Measurements from ENCODE around the gene ABCA1.

The ABCA1 gene

GRCh38 chr9:104868687-104869404, 59.1 kb downstream of the ABCA1 start:
- no peak for DNase-seq
- ATAC-seq (ENCODE audit: insufficient read depth, low read depth), result no peak
- H3K4me2 ChIP-seq (ENCODE audit: insufficient read depth, low read length), result no peak overlapping the region

GRCh38 chr9:104868303-104868686, 59.7 kb downstream of the ABCA1 start:
- Histone ChIP-seq H3K4me1 (ENCODE audit: insufficient read depth, low read length) (peaks cover 11% of the 10 kb centered on the region), H3K27me3 (ENCODE audit: insufficient read depth, low read length, poor library complexity) (no peaks in the 10 kb centered on the region), H3K4me3 (ENCODE audit: low read depth in 1 of 2, low read length in 2 of 2) (no peak overlapping the region), H2AFZ (ENCODE audit: low read depth, low read length) (no peak overlapping the region), H3K27ac (ENCODE audit: low read length) (no peak overlapping the region), H3K36me3 (ENCODE audit: insufficient read depth, low read length) (no peaks in the 10 kb centered on the region), H3K79me2 (ENCODE audit: insufficient read depth, low read length) (no peaks in the 10 kb centered on the region), H4K20me1 (ENCODE audit: insufficient read depth, low read length) (no peaks in the 10 kb centered on the region), H3K9me3 (ENCODE audit: insufficient read depth, low read length, severe bottlenecking) (no peaks in the 10 kb centered on the region), H3K4me2 (ENCODE audit: insufficient read depth, low read length) (no peak overlapping the region), H3K9ac (ENCODE audit: low read depth, low read length) (no peak overlapping the region)
- DNase-seq (no peak), ATAC-seq (ENCODE audit: insufficient read depth, low read depth) (no peak)
- TF ChIP-seq EZH2 (IDR thresholded peaks at IDR 0.05; ENCODE audit: borderline replicate concordance, low read depth, low read length, severe bottlenecking), result no peak
- no peak for TF ChIP-seq CTCF (IDR thresholded peaks at IDR 0.05; ENCODE audit: borderline replicate concordance, extremely low read depth, low read length, poor library complexity, severe bottlenecking)

More at GRCh38 chr9:104868687-104869404, 59.1 kb downstream of the ABCA1 start:
- H3K9me3 ChIP-seq (ENCODE audit: insufficient read depth, low read length, severe bottlenecking), result no peaks in the 10 kb centered on the region
- H3K4me3 ChIP-seq (ENCODE audit: low read depth in 1 of 2, low read length in 2 of 2), result no peak overlapping the region
- no peaks in the 10 kb centered on the region for H4K20me1 ChIP-seq (ENCODE audit: insufficient read depth, low read length)
- H2AFZ ChIP-seq (ENCODE audit: low read depth, low read length), result no peak overlapping the region
- H3K27ac ChIP-seq (ENCODE audit: low read length), result no peak overlapping the region
- peaks cover 6% of the 10 kb centered on the region for H3K4me1 ChIP-seq (ENCODE audit: insufficient read depth, low read length)
- no peak overlapping the region for H3K9ac ChIP-seq (ENCODE audit: low read depth, low read length)
- TF ChIP-seq CTCF (IDR thresholded peaks at IDR 0.05; ENCODE audit: borderline replicate concordance, extremely low read depth, low read length, poor library complexity, severe bottlenecking) (no peak), EZH2 (IDR thresholded peaks at IDR 0.05; ENCODE audit: borderline replicate concordance, low read depth, low read length, severe bottlenecking) (no peak)
- no peaks in the 10 kb centered on the region for H3K36me3 ChIP-seq (ENCODE audit: insufficient read depth, low read length)
- no peaks in the 10 kb centered on the region for H3K27me3 ChIP-seq (ENCODE audit: insufficient read depth, low read length, poor library complexity)
- no peaks in the 10 kb centered on the region for H3K79me2 ChIP-seq (ENCODE audit: insufficient read depth, low read length)

GRCh38 chr9:104866191-104866590, 61.8 kb downstream of the ABCA1 start:
- ATAC-seq (ENCODE audit: insufficient read depth, low read depth) (no peak), DNase-seq (no peak)
- Histone ChIP-seq H4K20me1 (ENCODE audit: insufficient read depth, low read length) (no peaks in the 10 kb centered on the region), H3K27ac (ENCODE audit: low read length) (no peak overlapping the region), H3K4me2 (ENCODE audit: insufficient read depth, low read length) (no peak overlapping the region), H3K79me2 (ENCODE audit: insufficient read depth, low read length) (no peaks in the 10 kb centered on the region), H3K36me3 (ENCODE audit: insufficient read depth, low read length) (no peaks in the 10 kb centered on the region), H3K4me3 (ENCODE audit: low read depth in 1 of 2, low read length in 2 of 2) (no peak overlapping the region), H3K9me3 (ENCODE audit: insufficient read depth, low read length, severe bottlenecking) (no peaks in the 10 kb centered on the region), H3K9ac (ENCODE audit: low read depth, low read length) (no peak overlapping the region), H3K4me1 (ENCODE audit: insufficient read depth, low read length) (peaks cover 15% of the 10 kb centered on the region), H3K27me3 (ENCODE audit: insufficient read depth, low read length, poor library complexity) (no peaks in the 10 kb centered on the region), H2AFZ (ENCODE audit: low read depth, low read length) (no peak overlapping the region)
- TF ChIP-seq EZH2 (IDR thresholded peaks at IDR 0.05; ENCODE audit: borderline replicate concordance, low read depth, low read length, severe bottlenecking) (no peak), CTCF (IDR thresholded peaks at IDR 0.05; ENCODE audit: borderline replicate concordance, extremely low read depth, low read length, poor library complexity, severe bottlenecking) (no peak)

Measured in DND-41 (cell line).